Adrenal gland (tissue), 12 donors: ENCODE data around the gene NEK5. TPM values are rescaled to one million over a fixed set of nuclear protein-coding genes. Genes with fewer than 3 reads are reported as not detected.
A peak's percentile ranks its signal among the peaks of the same experiment; 100 is the strongest.

Source experiments
- DNase-seq, 7 donors: peaks; one replicate each; pipeline ENCODE4 v3.0.0-alpha.2; 2019 to 2020
- H3K27ac ChIP-seq, 5 donors: fragments of 200-600 bp; sonication (generic) in 4 of 5; 1 replicate in 3 of 5; 2 replicates in 2 of 5; pipeline versions ENCODE4 v1.5.1 to v1.8.0; 2016 to 2020; ENCODE audit warnings: mild to moderate bottlenecking in 1 of 5
- H3K27me3 ChIP-seq: fragments of 200-600 bp; 2 replicates; pipeline ENCODE4 v1.8.0; 2021
- H3K36me3 ChIP-seq, 2 donors: fragments of 200-600 bp; replicated peaks in 1 of 2; 1 replicate in 1 of 2; 2 replicates in 1 of 2; pipeline versions ENCODE4 v1.5.1 to v1.8.0; 2018 to 2022
- H3K4me1 ChIP-seq, 2 donors: fragments of 200-600 bp; replicated peaks in 1 of 2; 1 replicate in 1 of 2; 2 replicates in 1 of 2; pipeline versions ENCODE4 v1.5.1 to v1.8.0; 2018 to 2021
- H3K4me3 ChIP-seq, 4 donors: fragments of 200-600 bp; sonication (generic) in 3 of 4; one replicate each; pipeline ENCODE4 v1.5.1; 2016 to 2018
- H3K9me3 ChIP-seq, 3 donors: fragments of 200-600 bp; sonication (generic) in 1 of 3; replicated peaks in 1 of 3; 1 replicate in 2 of 3; 2 replicates in 1 of 3; pipeline versions ENCODE4 v1.5.1 to v1.8.0; 2016 to 2021
- CTCF ChIP-seq, 6 experiments: fragments of 450-650 bp in 4 of 6; fragments of 200-600 bp in 2 of 6; sonication (generic) in 1 of 6; IDR thresholded peaks; 1 replicate in 5 of 6; 2 replicates in 1 of 6; pipeline versions ENCODE4 v1.5.1 to v1.8.0; 2016 to 2021; ENCODE audit warnings: antibody characterized with exemption in 6 of 6, mild to moderate bottlenecking in 2 of 6, moderate library complexity in 1 of 6
- POLR2A ChIP-seq, 2 donors: fragments of 450-650 bp; IDR thresholded peaks; one replicate each; pipeline ENCODE4 v1.6.1; 2017; ENCODE audit warnings: antibody characterized with exemption in 2 of 2, mild to moderate bottlenecking in 2 of 2, moderate library complexity in 1 of 2
- WGBS, 4 donors: extraction: QIAGEN DNeasy Blood & Tissue Kit in 2 of 4; methylation state at CpG; one replicate each; pipeline versions ENCODE4 v1.1.5 to v1.1.7; 2013 to 2017; 5-methylcytosine and 5-hydroxymethylcytosine counted together
- intact Hi-C, 2 donors: fragments of 100-400 bp; cut with DNase I; formaldehyde crosslinking; loops; one replicate each; pipeline versions ENCODE4 v1.14.1 to v1.15.0; 2022 to 2023
- polyA plus RNA-seq, 3 donors: library from polyadenylated mRNA; stranded (reverse); fragments of 200-250 nt in 2 of 3; fragments of 350-450 nt in 1 of 3; fragmentation: Illumina TruSeq in 1 of 3; extraction: RNeasy Lipid Tissue Mini Kit (QIAGEN cat#74804) in 1 of 3; gene quantifications; one replicate each; pipeline ENCODE4 v1.2.3, GENCODE V29; 2013 to 2014
- total RNA-seq, 9 donors: library from RNA; depleted of rRNA in 4 of 9; stranded (reverse); fragments of >200 nt in 4 of 9; fragments of 120-200 nt in 1 of 9; fragmentation: NEBNext Ultra II Directional in 1 of 9; extraction: Animal tissue kit (Norgen Biotek cat#: 25700) in 1 of 9; gene quantifications; one replicate each; pipeline versions ENCODE4 v1.1.0 to v1.2.4, GENCODE V29; 2013 to 2023
- donor health status: healthy with polysubstance abuse.
- donor health status: Bipolar disorder and iron deficiency.
- donor health status: DM: yes; HTN: yes; CAD: no.
- donor health status: DM: no; HTN: no; CAD: no.
- donor health status: DM: no; HTN: no; CAD: no.
- donor health status: DM: yes; HTN: yes; CAD: no.

Gene NEK5
- total and polyA plus RNA-seq, 12 donors = under 0.01 to 0.17 (median 0.11) TPM; not detected in 5

DNA sequence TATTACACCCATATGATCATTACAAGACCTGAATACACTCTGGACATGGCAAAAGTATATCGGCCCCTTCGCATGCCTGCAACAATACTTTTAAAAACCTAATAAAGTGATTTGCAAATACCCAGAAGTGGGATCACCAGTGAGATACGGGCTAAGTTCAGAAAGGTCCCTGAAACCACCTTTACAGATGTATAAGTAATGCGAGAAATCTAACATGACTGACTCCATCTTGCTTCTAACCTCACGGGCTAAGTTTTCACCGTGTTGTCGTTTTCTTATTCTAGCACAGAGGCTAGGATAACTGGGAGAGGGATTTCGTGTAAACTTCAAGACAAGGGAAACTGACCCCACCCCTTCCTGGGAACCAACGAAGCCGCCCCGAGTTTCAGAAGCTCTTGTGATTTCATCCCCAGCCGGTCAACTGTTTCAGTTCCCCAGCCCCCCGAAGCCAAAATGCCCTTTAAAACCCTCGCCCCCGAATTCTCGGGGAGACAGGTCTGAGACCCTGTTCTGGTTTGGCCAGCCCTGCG lies 29.8 kb upstream of the NEK5 start:
- no peak for TF ChIP-seq CTCF (IDR thresholded peaks at IDR 0.05)
- no peak for TF ChIP-seq POLR2A (IDR thresholded peaks at IDR 0.05)
- intact Hi-C loops = no loop called here
- 11 to 13% (median 12%) methylated on average over 17 of the region's 17 CpGs for WGBS, 4 donors
- peak overlapping the region in 2 of 4 donors; percentile 75 to 92 for H3K4me3 ChIP-seq
- no peaks in the 10 kb centered on the region for H3K36me3 ChIP-seq
- H3K27ac ChIP-seq = peak overlapping the region in 4 of 5 donors; percentile 6 to 84 (median 77)
- DNase-seq = peak in 4 of 7 donors; percentile 17 to 36 (median 25)
- H3K27me3 ChIP-seq = no peaks in the 10 kb centered on the region
- no peaks in the 10 kb centered on the region for H3K9me3 ChIP-seq
- H3K4me1 ChIP-seq = peaks cover 7 to 15% of the 10 kb centered on the region in 2 donors

DNA sequence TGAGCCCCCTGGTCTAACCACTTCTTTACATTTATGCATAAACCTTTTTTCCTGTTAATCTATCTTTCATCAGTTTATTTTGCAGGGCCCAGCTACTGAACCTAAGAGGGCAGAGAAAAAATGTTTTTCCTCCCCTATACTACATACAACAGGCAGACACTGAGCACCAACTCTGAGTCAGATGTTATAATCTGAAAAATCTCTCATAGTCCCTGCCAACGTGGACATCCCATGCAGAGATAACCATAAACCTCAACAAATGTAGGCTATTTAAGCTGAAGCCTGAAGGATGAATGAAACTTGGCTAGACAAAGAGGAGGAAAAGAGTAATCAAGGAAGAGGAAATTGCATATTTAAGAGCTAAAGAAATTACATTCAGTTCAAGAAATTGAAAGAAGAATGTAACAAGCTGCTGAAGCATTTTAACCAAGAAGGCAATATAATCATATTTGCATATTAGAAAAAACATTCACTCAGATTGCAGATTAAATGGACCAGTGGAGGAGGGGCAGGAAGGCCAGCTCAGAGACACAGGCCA lies 27.9 kb upstream of the NEK5 start:
- no peak overlapping the region for H3K4me3 ChIP-seq
- DNase-seq = no peak
- H3K4me1 ChIP-seq = peaks cover 7 to 15% of the 10 kb centered on the region in 2 donors
- no peaks in the 10 kb centered on the region for H3K27me3 ChIP-seq
- WGBS, 4 donors = 30 to 47% (median 42%) methylated on average over 1 of the region's 1 CpG
- H3K36me3 ChIP-seq = peaks cover 0 to under 1% of the 10 kb centered on the region in 2 donors
- intact Hi-C loops = no loop called here
- no peaks in the 10 kb centered on the region for H3K9me3 ChIP-seq
- TF ChIP-seq POLR2A (IDR thresholded peaks at IDR 0.05) (no peak), CTCF (IDR thresholded peaks at IDR 0.05) (no peak)
- H3K27ac ChIP-seq = no peak overlapping the region

DNA sequence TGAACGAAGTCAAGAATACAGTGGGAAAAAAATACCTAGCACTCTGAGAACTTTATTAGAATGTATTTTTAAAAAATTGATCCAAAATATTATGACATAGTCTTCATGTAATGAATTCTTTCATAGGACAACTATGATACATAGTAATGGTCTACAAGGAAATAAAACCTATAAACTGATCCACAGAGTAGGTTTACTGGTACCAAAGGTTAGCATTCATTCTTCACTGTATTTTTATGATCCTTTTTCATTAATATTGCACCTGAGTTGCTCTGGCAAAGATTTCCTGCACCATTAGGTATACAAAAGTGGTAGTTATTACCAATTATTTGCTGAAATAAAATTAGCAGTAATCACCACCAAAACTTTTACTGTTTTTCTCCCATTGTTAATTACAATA lies 26.3 kb upstream of the NEK5 start:
- TF ChIP-seq POLR2A (IDR thresholded peaks at IDR 0.05) (no peak), CTCF (IDR thresholded peaks at IDR 0.05) (no peak)
- peaks cover 3 to 15% of the 10 kb centered on the region in 2 donors for H3K4me1 ChIP-seq
- H3K9me3 ChIP-seq = no peaks in the 10 kb centered on the region
- no peak for DNase-seq
- no peak overlapping the region for H3K4me3 ChIP-seq
- WGBS, 4 donors = 90 to 100% (median 94%) methylated on average over 1 of the region's 1 CpG
- H3K36me3 ChIP-seq = peaks cover 0 to 3% of the 10 kb centered on the region in 2 donors
- H3K27me3 ChIP-seq = no peaks in the 10 kb centered on the region
- no peak overlapping the region for H3K27ac ChIP-seq
- intact Hi-C loops = no loop called here

- Histone ChIP-seq H3K27ac (no peak overlapping the region), H3K4me1 (no peaks in the 10 kb centered on the region), H3K4me3 (no peak overlapping the region), H3K27me3 (no peaks in the 10 kb centered on the region), H3K9me3 (no peaks in the 10 kb centered on the region), H3K36me3 (peaks cover 0 to 3% of the 10 kb centered on the region in 2 donors)
- 65 to 79% (median 77%) methylated on average over 1 of the region's 1 CpG for WGBS, 4 donors
- no peak for DNase-seq
- intact Hi-C loops = no loop called here
- TF ChIP-seq CTCF (IDR thresholded peaks at IDR 0.05) (no peak), POLR2A (IDR thresholded peaks at IDR 0.05) (no peak)
Measured at GRCh38 chr13:52147225-52147624, 18.4 kb upstream of the NEK5 start.
